ENCODE measurements around the gene CHRNA4. TPM values are rescaled to one million over a fixed set of nuclear protein-coding genes. Genes with fewer than 3 reads are reported as not detected.

The CHRNA4 gene
- total and polyA plus RNA-seq, 2 donors = 0.79 TPM; not detected in 1

DNA sequence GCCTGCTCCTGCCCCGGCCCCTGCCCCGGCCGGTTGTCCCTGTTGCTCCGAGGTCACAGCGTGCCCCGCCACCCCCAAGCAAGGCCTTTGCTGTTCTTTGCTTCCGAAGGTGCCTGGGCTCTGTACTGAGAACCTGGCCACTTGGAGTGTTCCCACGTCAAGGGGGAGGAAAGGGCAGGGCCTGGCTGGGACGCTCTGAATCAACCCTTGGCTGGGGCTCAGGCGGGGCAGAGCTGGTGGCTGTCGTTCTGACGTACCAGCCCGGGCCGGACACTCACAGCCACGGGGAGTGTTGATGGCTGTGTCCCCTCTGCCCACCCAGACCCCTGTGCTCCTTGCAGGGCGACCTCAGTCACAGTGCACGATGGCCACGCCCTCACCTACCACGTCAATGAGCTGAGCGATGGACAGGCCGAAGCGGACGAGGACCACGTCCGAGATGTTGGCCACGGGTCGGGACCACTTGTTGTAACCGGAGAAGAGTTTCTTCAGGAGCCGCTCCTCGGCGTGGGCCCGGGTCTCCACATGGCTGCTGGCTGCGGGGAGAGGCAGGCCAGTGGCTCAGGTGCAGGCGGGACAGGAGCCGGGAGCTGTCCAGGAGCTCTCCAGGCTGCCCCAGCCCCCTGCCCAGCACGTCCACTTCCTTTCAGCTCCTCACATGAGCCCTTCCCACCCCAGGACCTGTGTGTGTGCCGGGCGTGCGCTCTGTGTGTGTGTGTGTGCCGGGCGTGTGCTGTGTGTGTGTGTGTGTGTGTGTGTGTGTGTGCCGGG, 1.8 kb downstream of the CHRNA4 start:
- H3K36me3 ChIP-seq (ENCODE audit: insufficient read depth) = no peaks in the 10 kb centered on the region
- WGBS = 80% methylated on average over 42 of the region's 42 CpGs

DNA sequence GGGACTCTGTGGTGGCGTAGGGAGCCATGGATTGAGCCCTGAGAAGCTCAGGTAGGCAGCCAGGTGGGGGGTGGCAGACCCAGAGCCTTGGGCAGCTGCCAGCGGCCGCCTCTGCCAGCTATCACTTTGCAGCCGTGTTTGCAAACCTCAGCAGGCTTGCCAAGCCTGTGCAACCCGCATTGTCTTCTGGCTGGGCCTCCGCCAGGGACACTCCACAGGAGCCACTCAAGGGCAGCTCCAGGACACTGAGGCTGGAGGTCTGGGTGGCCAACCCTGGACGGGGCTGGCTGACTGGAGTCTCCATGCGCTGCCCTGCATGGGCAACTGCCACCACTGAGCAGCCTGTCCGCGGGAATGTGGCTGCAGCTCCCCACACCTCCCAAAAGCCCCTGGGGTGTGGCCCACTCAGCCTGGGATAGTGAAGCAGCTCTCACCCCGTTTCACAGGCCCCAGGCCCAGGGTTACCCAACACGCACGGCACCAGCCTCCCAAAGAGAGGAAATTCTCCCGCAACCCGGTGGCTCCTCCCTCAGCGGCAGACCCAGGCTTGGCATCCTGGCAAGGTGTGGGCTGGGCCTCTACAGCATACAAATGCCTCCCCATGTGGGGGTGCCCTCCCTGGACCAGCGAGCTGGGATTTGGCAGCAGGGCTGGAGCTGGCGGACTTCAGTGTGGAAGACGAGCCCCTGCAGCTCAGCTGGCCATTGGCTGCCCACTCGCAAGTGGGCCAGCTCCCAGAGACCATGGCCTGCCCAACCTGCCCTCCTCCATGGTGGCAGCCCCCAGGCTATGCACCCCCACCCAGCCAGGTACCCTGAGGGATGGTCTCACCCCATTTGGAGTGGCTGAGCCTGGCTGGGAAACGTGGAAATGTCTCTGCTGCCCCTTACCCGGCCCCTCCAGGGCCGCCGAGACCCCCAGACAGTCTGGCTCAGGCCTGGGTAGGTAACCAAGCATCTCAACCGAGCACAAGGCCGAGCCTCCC, 2.9 kb downstream of the CHRNA4 start:
- Histone ChIP-seq H3K4me1 (ENCODE audit: insufficient read depth) (no peaks in the 10 kb centered on the region), H3K36me3 (ENCODE audit: insufficient read depth) (no peaks in the 10 kb centered on the region), H3K27ac (ENCODE audit: low read depth) (no peak overlapping the region), H3K4me3 (ENCODE audit: low read depth, low read length) (no peak overlapping the region)
- 75% methylated on average over 26 of the region's 26 CpGs for WGBS
- no peak for DNase-seq (ENCODE audit: extremely low spot score)

More for the DNA sequence above, 1.8 kb downstream of the CHRNA4 start:
- Histone ChIP-seq H3K27ac (ENCODE audit: low read depth) (no peak overlapping the region), H3K4me3 (ENCODE audit: low read depth, low read length) (no peak overlapping the region), H3K4me1 (ENCODE audit: insufficient read depth) (no peaks in the 10 kb centered on the region)
- no peak for DNase-seq (ENCODE audit: extremely low spot score)

DNA sequence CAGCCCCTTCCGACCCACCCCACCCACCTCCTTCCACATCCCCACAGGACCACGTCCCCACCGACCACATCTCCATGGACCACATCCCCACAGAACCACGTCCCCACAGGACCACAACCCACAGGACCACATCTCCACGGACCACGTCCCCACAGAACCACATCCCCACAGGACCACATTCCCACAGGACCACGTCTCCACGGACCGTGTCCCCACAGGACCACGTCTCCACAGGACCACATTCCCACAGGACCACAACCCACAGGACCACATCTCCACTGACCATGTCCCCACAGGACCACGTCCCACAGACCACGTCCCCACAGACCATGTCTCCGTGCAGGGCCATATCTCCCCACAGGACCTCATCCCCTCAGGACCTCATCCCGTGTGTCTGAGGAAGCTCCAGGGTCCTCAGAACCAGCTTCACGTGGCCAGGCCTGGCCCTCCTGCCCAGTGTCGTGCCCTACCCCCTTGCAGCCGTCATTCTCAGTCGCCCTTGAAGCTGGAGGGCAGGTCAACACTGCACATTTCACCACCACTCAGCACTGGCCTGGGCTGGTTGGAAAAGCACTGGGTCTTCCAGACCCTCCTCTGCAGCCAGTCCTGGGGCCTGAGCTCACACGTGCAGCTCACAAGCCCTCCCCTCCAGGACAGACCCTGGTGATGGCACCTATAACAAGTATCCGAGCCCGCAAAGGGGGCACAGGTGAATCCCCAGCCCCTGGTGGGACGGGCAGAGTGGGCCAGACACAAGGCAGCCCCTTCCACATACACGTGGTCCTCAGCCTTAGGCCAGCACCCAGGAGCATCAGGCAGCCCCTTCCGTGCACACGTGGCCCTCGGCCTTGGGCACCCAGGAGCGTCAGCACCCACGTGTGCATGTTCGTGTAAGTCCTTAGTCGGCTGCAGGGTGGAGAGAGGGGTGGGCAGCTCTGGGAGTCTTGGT, 3.9 kb downstream of the CHRNA4 start:
- no peaks in the 10 kb centered on the region for H3K4me1 ChIP-seq (ENCODE audit: insufficient read depth)
- 89% methylated on average over 30 of the region's 30 CpGs for WGBS
- DNase-seq (ENCODE audit: extremely low spot score) = no peak
- no peak overlapping the region for H3K4me3 ChIP-seq (ENCODE audit: low read depth, low read length)
- H3K27ac ChIP-seq (ENCODE audit: low read depth) = no peak overlapping the region
- no peaks in the 10 kb centered on the region for H3K36me3 ChIP-seq (ENCODE audit: insufficient read depth)

DNA sequence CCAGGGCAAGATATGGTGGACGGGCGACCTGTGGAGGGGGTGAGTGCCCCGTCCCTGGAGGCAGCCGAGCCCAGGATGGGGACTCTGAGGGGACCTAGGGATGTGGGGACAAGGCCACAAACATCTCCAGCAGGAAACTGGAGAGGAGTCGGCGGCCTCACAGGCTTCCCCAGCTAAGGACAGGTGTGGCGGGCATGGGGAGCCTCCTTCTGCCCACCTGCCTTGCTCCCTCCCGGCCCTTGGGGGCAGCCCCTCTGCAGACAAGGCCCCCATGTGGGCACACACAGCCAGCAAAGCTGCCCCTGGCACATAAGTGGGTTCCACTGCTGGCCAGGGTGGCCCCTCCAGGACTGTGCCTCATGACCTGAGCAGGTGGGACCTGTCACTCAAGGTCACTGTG, 4.6 kb downstream of the CHRNA4 start:
- Histone ChIP-seq H3K36me3 (ENCODE audit: insufficient read depth) (no peaks in the 10 kb centered on the region), H3K27ac (ENCODE audit: low read depth) (no peak overlapping the region), H3K4me1 (ENCODE audit: insufficient read depth) (no peaks in the 10 kb centered on the region), H3K4me3 (ENCODE audit: low read depth, low read length) (no peak overlapping the region)
- no peak for DNase-seq (ENCODE audit: extremely low spot score)
- 92% methylated on average over 8 of the region's 8 CpGs for WGBS

DNA sequence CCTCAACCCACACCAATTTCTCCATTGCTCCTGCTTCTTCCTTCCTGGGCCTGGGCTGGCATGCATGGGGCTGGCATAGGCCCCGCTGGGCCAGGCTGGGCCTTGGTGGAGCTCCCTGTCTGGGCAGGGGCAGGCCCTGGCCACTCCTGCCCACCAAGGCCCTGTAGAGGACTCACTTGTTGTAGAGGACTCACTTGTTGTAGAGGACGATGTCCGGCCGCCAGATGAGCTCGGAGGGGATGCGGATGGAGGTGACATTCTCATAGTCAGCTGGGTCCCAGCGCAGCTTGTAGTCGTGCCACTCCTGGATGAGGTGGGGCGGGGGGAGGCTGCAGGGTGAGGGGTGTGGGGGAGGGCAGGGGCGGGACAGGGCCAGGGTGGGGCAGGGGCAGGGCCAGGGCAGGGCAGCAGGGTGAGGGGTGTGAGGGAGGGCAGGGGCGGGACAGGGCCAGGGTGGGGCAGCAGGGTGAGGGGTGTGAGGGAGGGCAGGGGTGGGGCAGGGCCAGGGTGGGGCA, 5.3 kb downstream of the CHRNA4 start:
- H3K27ac ChIP-seq (ENCODE audit: low read depth) = no peak overlapping the region
- H3K36me3 ChIP-seq (ENCODE audit: insufficient read depth) = no peaks in the 10 kb centered on the region
- no peak overlapping the region for H3K4me3 ChIP-seq (ENCODE audit: low read depth, low read length)
- no peak for DNase-seq (ENCODE audit: extremely low spot score)
- 83% methylated on average over 11 of the region's 11 CpGs for WGBS
- H3K4me1 ChIP-seq (ENCODE audit: insufficient read depth) = no peaks in the 10 kb centered on the region

DNA sequence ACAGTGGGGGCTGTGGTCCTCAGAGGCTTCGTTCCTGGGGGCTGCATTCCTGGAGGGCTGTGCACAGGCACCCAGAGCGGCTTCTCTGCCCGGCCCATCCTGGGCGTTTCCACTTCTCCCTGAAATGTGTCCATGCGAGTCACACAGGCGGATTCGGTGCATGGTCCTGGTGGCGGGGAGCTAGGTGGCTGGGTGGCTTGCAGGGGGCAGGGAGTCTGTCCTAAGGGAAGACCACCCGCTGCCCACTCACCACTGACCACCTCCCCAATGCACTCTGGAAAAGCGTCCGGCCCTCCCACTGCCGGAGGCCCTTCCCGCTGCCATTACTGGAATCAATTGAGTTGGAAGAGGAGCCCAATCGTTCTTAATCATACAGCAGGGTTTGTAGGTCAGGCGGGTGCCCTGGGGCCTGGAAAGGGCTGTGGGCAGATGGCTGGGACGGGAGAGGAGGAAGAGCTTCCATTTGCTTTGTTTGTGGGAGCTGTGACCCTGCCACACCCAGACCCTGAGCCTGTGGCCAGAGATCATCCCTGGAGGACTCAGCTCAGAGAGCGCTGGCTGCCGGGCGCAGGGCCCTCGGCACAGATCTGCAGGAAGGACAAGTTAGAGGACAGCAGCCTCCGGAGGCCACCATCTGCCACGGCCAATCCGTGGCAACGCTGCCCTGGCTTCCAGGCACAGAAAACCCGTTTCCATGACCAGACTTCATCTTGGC, 6.4 kb downstream of the CHRNA4 start:
- no peak for DNase-seq (ENCODE audit: extremely low spot score)
- H3K4me1 ChIP-seq (ENCODE audit: insufficient read depth) = no peaks in the 10 kb centered on the region
- no peak overlapping the region for H3K4me3 ChIP-seq (ENCODE audit: low read depth, low read length)
- WGBS = 85% methylated on average over 25 of the region's 25 CpGs
- no peak overlapping the region for H3K27ac ChIP-seq (ENCODE audit: low read depth)
- H3K36me3 ChIP-seq (ENCODE audit: insufficient read depth) = no peaks in the 10 kb centered on the region

DNA sequence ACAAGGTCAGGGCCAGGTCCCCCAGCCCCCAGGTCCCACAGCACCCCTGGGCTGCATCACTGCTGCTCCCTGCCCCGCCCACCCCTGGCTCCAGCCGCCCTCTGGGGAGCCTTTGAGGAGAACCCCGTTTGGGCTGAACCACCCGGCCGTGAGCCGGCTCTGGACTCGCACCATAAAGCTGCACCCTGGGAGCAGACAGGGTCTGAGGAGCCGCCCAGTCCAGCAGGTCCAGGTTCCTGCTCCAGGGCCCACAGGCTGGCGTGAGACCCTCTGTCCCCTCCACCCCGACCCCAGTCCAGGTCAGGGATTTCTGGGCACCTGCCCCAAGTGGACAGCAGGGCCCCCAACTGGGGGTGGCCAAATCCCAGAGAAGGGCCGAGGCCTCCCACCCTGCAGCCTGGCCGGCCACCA, 8.3 kb downstream of the CHRNA4 start:
- Histone ChIP-seq H3K27ac (ENCODE audit: low read depth) (no peak overlapping the region), H3K36me3 (ENCODE audit: insufficient read depth) (no peaks in the 10 kb centered on the region), H3K4me3 (ENCODE audit: low read depth, low read length) (no peak overlapping the region), H3K4me1 (ENCODE audit: insufficient read depth) (no peaks in the 10 kb centered on the region)
- DNase-seq (ENCODE audit: extremely low spot score) = no peak
- WGBS = 37% methylated on average over 12 of the region's 12 CpGs

DNA sequence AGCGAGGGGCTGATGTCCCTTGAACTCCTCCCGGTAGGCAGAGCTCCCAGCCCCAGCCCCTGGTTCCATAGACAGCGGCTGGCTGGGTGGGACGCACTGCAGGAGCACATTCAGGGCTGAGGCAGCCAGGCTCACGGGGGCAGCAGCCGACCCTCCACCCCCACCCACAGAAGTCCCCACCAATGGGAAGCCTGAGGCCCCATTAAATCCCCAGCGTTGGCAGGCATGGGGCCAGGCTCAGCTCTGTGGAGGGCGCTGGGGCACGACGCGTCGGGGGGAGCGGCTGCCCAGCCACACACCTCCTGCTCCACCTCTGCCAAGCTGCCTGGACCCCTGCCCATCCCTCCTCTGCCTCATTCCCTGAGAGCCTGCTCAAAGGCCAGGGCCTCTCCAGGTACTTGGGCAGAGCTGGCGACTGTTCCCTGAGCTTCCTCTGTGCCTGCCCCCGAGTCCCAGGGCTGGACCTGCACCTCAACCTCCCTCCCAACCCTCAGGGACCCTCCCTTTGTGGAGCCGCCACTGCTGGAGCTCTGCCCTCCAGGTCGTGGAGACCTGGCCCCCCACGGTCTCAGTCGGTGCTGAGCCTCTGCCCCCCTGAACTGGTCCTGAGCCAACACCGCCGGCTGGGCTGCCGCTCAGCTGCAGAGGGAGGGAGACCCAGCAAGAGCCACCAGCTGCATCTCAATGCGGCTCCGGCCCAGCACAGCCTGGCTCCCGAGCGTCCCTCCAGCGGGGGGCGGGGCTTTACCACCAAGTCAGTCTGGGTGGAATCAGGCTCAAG, 9.1 kb downstream of the CHRNA4 start:
- H3K4me1 ChIP-seq (ENCODE audit: insufficient read depth) = no peaks in the 10 kb centered on the region
- no peak for DNase-seq (ENCODE audit: extremely low spot score)
- 22% methylated on average over 28 of the region's 28 CpGs for whole genome bisulfite sequencing
- H3K36me3 ChIP-seq (ENCODE audit: insufficient read depth) = no peaks in the 10 kb centered on the region
- no peak overlapping the region for H3K27ac ChIP-seq (ENCODE audit: low read depth)
- no peak overlapping the region for H3K4me3 ChIP-seq (ENCODE audit: low read depth, low read length)

DNA sequence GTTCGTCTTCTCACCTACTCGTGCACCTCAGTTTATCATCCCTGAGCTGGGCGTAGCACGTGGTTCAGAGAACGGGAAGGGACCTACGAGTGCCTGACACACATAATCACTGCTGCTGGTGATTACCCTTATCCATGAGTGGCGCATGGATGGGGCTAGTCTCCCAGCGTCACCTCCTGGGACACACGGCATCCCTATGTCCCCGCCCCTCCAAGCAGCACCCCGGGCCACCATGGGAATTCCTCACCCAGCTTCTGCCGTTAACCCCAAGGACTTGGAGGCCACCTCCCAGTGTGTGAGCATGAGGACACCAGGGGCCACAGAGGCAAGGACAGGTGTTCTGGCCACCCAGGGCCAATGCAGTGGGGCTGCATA, 9.8 kb downstream of the CHRNA4 start:
- 86% methylated on average over 12 of the region's 12 CpGs for WGBS
- no peak overlapping the region for H3K4me3 ChIP-seq (ENCODE audit: low read depth, low read length)
- H3K36me3 ChIP-seq (ENCODE audit: insufficient read depth) = no peaks in the 10 kb centered on the region
- H3K27ac ChIP-seq (ENCODE audit: low read depth) = no peak overlapping the region
- H3K4me1 ChIP-seq (ENCODE audit: insufficient read depth) = no peaks in the 10 kb centered on the region
- no peak for DNase-seq (ENCODE audit: extremely low spot score)

DNA sequence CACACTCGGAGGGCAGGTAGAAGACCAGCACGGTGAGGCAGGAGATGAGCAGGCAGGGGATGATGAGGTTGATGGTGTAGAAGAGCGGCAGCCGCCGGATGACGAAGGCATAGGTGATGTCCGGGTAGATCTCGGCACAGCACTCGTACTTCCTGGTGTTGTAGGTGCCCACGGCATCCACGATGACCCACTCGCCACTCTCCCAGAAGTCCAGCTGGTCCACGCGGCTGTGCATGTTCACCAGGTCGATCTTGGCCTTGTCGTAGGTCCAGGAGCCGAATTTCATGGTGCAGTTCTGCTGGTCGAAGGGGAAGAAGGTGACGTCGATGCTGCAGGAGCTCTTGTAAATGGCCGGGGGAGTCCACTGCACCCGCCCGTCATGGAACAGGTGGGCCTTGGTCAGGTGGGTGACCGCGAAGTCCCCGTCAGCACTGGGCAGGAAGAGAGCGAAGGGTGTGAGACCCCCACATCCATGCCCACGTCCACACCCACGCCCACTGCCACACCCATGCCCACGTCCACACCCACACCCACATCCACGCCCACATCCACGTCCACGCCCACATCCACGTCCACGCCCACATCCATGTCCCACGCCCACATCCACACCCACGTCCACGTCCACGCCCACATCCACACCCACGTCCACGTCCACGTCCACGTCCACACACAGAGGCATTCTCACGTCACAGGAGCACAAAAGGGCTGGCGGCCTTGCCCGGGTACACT, 10.4 kb downstream of the CHRNA4 start:
- DNase-seq (ENCODE audit: extremely low spot score) = no peak
- Histone ChIP-seq H3K4me1 (ENCODE audit: insufficient read depth) (no peaks in the 10 kb centered on the region), H3K27ac (ENCODE audit: low read depth) (no peak overlapping the region), H3K36me3 (ENCODE audit: insufficient read depth) (no peaks in the 10 kb centered on the region), H3K4me3 (ENCODE audit: low read depth, low read length) (no peak overlapping the region)
- 95% methylated on average over 46 of the region's 46 CpGs for WGBS

DNA sequence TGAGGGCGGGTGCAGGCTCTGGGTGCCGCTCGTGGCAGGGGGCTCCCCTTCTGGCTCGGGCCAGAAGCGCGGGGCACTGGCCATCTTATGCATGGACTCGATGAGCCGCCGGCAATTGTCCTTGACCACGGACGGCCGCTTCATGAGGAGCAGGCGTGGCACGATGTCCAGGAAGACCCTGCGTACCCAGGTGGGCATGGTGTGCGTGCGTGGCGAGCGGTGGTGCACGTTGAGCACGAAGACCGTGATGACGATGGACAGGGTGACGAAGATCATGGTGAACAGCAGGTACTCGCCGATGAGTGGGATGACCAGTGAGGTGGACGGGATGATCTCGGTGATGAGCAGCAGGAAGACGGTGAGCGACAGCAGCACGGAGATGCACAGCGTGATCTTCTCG, 11.0 kb downstream of the CHRNA4 start:
- Histone ChIP-seq H3K4me1 (ENCODE audit: insufficient read depth) (no peaks in the 10 kb centered on the region), H3K4me3 (ENCODE audit: low read depth, low read length) (no peak overlapping the region), H3K27ac (ENCODE audit: low read depth) (no peak overlapping the region), H3K36me3 (ENCODE audit: insufficient read depth) (no peaks in the 10 kb centered on the region)
- 96% methylated on average over 33 of the region's 33 CpGs for WGBS
- DNase-seq (ENCODE audit: extremely low spot score) = no peak
